NCI-H2196 treated with DMSO at 0.1 percent for 48 hours (cell line): ENCODE data around the gene LRTM2.

ENCODE experiments used
- DNase-seq: peaks from one replicate; lab custom pipeline; 2025; ENCODE audit not compliant: unreplicated experiment; lab: John Stamatoyannopoulos, UW

The LRTM2 gene

GRCh38 chr12:1829306-1829900 lies 9.0 kb downstream of the LRTM2 start:
- no peak for DNase-seq

- DNase-seq: no peak
Measured at GRCh38 chr12:1830401-1830845, 10.1 kb downstream of the LRTM2 start.

- DNase-seq: no peak
Measured at GRCh38 chr12:1830981-1831963, 10.9 kb downstream of the LRTM2 start.

- DNase-seq: no peak
Measured at GRCh38 chr12:1832801-1833595, 12.6 kb downstream of the LRTM2 start.

- no peak for DNase-seq
Measured at GRCh38 chr12:1833596-1834028, 13.2 kb downstream of the LRTM2 start.

- DNase-seq: no peak
Measured at GRCh38 chr12:1834186-1834925, 14.0 kb downstream of the LRTM2 start.

GRCh38 chr12:1835211-1836131 lies 15.1 kb downstream of the LRTM2 start:
- DNase-seq: no peak

- no peak for DNase-seq
Measured at GRCh38 chr12:1836241-1836803, 16.0 kb downstream of the LRTM2 start.

GRCh38 chr12:1836854-1837421 lies 16.6 kb downstream of the LRTM2 start:
- no peak for DNase-seq

GRCh38 chr12:1837541-1838204 lies 17.3 kb downstream of the LRTM2 start:
- DNase-seq: no peak

GRCh38 chr12:1838205-1838993 lies 18.0 kb downstream of the LRTM2 start:
- DNase-seq: no peak

- DNase-seq: no peak
Measured at GRCh38 chr12:1838994-1839365, 18.6 kb downstream of the LRTM2 start.

GRCh38 chr12:1839464-1839863 lies 19.1 kb downstream of the LRTM2 start:
- DNase-seq: no peak

- DNase-seq: no peak
Measured at GRCh38 chr12:1839956-1840951, 19.9 kb downstream of the LRTM2 start.

GRCh38 chr12:1840981-1841425 lies 20.6 kb downstream of the LRTM2 start:
- DNase-seq: no peak

- DNase-seq: no peak
Measured at GRCh38 chr12:1841586-1842182, 21.3 kb downstream of the LRTM2 start.
